Measurements from ENCODE around the gene APBB2. TPM values are rescaled to one million over a fixed set of nuclear protein-coding genes. Genes with fewer than 3 reads are reported as not detected.

Gene APBB2
- total RNA-seq, 2 experiments from 2014 or later = 0.22 TPM; not detected in 1

- Mint-ChIP-seq H3K9me3 (peaks cover 30% of the 10 kb centered on the region), H3K4me3 (no peak overlapping the region), H3K36me3 (ENCODE audit: low read depth) (peaks cover 19% of the 10 kb centered on the region), H3K27me3 (no peaks in the 10 kb centered on the region), H3K27ac (no peak overlapping the region), H3K4me1 (ENCODE audit: low read depth) (no peaks in the 10 kb centered on the region)
- Histone ChIP-seq H3K27me3 (ENCODE audit: control insufficient read depth in 1 of 2, insufficient read depth in 2 of 2, low read length in 2 of 2) (no peaks in the 10 kb centered on the region), H3K4me1 (ENCODE audit: insufficient read depth, low read length) (no peaks in the 10 kb centered on the region), H3K4me3 (ENCODE audit: low read length) (no peak overlapping the region), H3K9me3 (ENCODE audit: control insufficient read depth in 1 of 2, insufficient read depth in 1 of 2, low read length in 2 of 2) (peaks cover 14 to 23% of the 10 kb centered on the region in 2 experiments), H3K36me3 (ENCODE audit: insufficient read depth, low read length) (no peaks in the 10 kb centered on the region), H3K27ac (ENCODE audit: low read depth in 1 of 2, low read length in 2 of 2) (no peak overlapping the region)
- no peak for DNase-seq
- TF ChIP-seq CTCF (IDR thresholded peaks at IDR 0.05) = no peak
- ATAC-seq (ENCODE audit: poor library complexity) = no peak
- POLR2A ChIA-PET = no interaction called here
- CTCF ChIA-PET = no interaction called here
- intact Hi-C loops (cut with DNase I, micrococcal nuclease) = no loop called here
These were observed 188.5 kb downstream of the APBB2 start for GRCh38 chr4:41025824-41026223.

GRCh38 chr4:41024556-41025491 is 189.5 kb downstream of the APBB2 start:
- Histone ChIP-seq H3K27ac (ENCODE audit: low read depth in 1 of 2, low read length in 2 of 2) (no peak overlapping the region), H3K27me3 (ENCODE audit: control insufficient read depth in 1 of 2, insufficient read depth in 2 of 2, low read length in 2 of 2) (no peaks in the 10 kb centered on the region), H3K36me3 (ENCODE audit: insufficient read depth, low read length) (no peaks in the 10 kb centered on the region), H3K4me1 (ENCODE audit: insufficient read depth, low read length) (no peaks in the 10 kb centered on the region), H3K9me3 (ENCODE audit: control insufficient read depth in 1 of 2, insufficient read depth in 1 of 2, low read length in 2 of 2) (peaks cover 11 to 23% of the 10 kb centered on the region in 2 experiments), H3K4me3 (ENCODE audit: low read length) (no peak overlapping the region)
- Mint-ChIP-seq H3K27me3 (no peaks in the 10 kb centered on the region), H3K36me3 (ENCODE audit: low read depth) (peaks cover 19% of the 10 kb centered on the region), H3K9me3 (peaks cover 33% of the 10 kb centered on the region), H3K4me3 (no peak overlapping the region), H3K27ac (no peak overlapping the region), H3K4me1 (ENCODE audit: low read depth) (no peaks in the 10 kb centered on the region)
- CTCF ChIA-PET = no interaction called here
- POLR2A ChIA-PET = no interaction called here
- TF ChIP-seq CTCF (IDR thresholded peaks at IDR 0.05) = no peak
- intact Hi-C loops (cut with DNase I, micrococcal nuclease) = no loop called here
- no peak for DNase-seq
- ATAC-seq (ENCODE audit: poor library complexity) = no peak

- Mint-ChIP-seq H3K27ac (no peak overlapping the region), H3K27me3 (no peaks in the 10 kb centered on the region), H3K4me1 (ENCODE audit: low read depth) (no peaks in the 10 kb centered on the region), H3K4me3 (no peak overlapping the region), H3K9me3 (peaks cover 29% of the 10 kb centered on the region), H3K36me3 (ENCODE audit: low read depth) (peaks cover 19% of the 10 kb centered on the region)
- ATAC-seq (ENCODE audit: poor library complexity) (no peak), DNase-seq (no peak)
- H3K27ac ChIP-seq (ENCODE audit: low read depth in 1 of 2, low read length in 2 of 2) = no peak overlapping the region
- no peak for TF ChIP-seq CTCF (IDR thresholded peaks at IDR 0.05)
- intact Hi-C loops (cut with DNase I, micrococcal nuclease) = no loop called here
- H3K36me3 ChIP-seq (ENCODE audit: insufficient read depth, low read length) = no peaks in the 10 kb centered on the region
- no peaks in the 10 kb centered on the region for H3K4me1 ChIP-seq (ENCODE audit: insufficient read depth, low read length)
- peaks cover 0 to 6% of the 10 kb centered on the region in 2 experiments for H3K27me3 ChIP-seq (ENCODE audit: control insufficient read depth in 1 of 2, insufficient read depth in 2 of 2, low read length in 2 of 2)
- POLR2A ChIA-PET = no interaction called here
- no peak overlapping the region for H3K4me3 ChIP-seq (ENCODE audit: low read length)
- CTCF ChIA-PET = no interaction called here
- H3K9me3 ChIP-seq (ENCODE audit: control insufficient read depth in 1 of 2, insufficient read depth in 1 of 2, low read length in 2 of 2) = peaks cover 10 to 23% of the 10 kb centered on the region in 2 experiments
These were observed 192.2 kb downstream of the APBB2 start for GRCh38 chr4:41022116-41022515.
